EL (cell line): ENCODE data around the gene NT5DC1.

Experiments
- DNase-seq: peaks from one replicate; pipeline ENCODE4 v3.0.0-alpha.2; 2016

NT5DC1 gene

DNA sequence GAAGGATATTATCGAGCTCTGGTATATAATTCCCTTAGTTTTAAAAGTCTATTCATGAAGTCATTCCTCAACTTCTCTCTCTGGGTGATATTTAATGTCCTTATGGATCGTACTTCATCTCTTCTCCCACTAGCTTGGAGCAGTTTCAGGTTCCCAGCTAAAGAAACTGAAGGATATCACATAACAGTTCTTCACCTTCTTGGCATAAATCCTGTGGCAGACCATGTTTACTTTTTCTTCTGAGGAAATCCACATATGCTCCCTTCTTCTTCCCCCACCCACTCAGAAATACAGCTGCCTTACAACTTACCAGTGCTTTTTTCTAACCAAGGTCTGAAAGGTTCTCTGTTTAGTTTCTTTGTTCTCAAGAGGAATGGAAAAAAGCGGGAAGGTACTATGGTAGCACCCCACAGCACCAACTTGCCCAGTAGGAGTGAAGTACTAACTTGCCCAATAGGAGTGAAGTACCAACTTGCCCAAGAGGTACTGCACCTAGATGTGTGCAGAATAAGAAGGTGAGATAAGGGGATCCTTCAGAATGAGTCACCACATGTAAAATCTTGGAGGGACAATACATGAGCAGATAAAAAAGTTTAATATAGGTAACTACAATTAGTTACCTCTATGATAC, 100.1 kb downstream of the NT5DC1 start:
- no peak for DNase-seq

DNA sequence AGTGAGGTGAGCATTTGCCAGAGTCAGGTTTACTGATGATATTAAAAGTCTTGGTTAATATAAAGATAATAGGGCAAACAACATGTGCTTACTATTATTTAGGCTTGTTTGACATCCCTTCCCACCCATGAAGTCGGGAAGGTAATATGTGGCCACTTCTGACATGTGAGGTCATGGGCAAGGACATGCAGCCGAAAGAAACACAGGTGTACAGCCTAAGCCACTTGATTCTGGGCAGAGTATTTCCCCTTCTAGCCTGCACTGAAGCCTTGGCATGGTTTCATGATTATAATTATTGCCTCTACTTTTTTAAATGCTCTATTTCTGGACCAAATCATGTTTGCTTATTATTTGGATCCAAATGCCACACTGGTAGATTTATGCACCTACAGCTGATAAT, 100.9 kb downstream of the NT5DC1 start:
- DNase-seq = no peak

DNA sequence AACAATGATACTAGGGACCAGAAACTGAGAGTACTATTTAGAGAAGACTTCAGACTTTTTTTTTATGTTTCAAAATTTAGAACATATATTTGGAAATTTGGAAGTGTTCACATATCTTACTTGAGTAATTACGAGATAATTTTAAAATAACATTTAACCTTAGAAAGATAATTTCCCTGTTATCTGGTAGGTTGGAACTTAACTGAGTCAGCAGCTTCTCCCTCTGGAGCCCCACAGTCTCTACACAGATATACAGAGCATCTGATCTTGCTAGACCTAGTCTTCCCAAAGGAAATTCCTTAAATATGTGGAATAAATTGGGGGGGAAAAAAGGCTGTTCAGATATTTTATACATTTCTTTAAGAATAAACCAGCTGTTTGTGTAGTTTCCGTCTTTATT, 104.6 kb downstream of the NT5DC1 start:
- DNase-seq = peak; percentile 6

DNA sequence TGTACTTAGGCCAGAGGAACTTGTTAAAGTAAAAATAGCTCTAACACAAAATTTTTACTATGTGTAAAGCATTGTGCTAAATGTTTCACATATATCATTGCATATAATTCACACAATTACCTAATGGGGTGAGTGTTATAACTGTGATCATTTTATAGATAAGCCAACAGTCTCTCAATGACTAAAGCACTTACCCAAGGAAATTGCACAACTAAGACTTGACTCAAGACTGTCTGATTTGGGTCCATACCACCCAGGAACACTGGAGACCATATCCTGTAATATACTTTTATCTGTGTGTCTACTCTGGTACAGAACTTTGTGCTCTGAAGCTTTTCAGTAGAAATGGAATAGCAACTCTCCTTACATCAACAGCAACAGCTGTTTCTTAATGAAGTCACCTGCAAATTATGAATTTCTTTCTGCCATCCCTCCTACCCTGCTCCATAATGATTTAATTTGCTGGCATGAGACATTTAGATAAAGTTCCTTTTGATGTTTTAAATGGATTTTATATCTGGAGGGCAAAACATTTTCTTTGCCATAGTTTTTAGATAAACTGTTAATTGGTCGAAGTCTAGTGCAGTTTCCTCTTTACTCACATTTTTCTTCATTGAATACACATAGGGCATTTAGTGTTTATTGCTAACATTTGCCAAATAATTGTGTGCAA, 105.7 kb downstream of the NT5DC1 start:
- peak; percentile 46 for DNase-seq

DNA sequence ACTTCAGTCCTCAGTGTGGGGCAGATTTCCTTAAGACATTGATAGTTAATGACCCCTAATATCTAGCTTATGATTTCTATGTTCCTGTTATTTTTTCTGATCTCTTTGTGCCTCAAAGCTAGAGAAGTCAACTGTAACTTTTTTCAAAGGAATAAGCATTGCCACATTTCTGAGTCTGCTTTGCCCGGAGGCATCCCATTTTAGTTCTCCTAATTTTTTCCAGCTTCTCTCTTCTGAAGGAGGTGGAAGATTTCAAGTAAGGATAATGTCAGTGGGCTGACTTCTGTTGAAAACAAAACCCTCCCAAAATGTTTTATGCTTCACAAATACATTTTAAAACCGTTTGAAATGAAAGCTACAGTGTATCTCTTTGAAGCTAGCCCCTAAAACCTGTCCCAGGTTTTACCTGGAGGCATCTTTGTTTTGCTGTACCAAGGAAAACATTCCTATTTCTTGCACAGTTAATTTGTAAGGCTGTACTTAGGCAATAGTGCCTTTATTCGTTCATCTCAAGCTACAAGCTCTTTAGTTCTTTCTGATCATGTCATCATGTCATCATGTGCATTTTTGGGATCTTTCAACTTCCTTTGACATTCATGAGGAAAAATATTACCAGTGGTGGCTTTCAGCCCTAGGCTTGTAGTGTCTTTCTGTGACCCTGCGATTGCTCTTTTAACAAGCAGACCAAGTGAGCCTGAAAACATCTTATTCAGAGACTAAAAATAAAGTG, 107.6 kb downstream of the NT5DC1 start:
- no peak for DNase-seq

DNA sequence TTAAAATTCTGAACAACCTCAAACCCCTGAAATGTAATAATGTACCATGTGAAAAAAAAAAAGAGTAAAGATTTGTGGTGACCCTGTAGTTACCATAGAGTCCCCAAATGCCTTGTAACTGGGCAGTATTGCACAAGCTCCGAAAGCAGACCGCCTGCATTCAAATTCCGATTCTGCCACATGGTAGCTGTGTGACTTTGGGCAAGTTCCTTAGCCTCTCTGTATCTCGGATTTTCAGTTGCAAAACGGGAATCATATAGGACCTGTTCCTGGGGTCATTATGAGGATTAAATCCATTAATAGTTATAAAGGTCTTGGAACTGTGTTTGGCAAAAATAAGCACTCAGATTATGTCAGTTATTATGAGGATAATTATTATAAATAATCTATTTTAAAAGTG, 109.7 kb downstream of the NT5DC1 start:
- no peak for DNase-seq

DNA sequence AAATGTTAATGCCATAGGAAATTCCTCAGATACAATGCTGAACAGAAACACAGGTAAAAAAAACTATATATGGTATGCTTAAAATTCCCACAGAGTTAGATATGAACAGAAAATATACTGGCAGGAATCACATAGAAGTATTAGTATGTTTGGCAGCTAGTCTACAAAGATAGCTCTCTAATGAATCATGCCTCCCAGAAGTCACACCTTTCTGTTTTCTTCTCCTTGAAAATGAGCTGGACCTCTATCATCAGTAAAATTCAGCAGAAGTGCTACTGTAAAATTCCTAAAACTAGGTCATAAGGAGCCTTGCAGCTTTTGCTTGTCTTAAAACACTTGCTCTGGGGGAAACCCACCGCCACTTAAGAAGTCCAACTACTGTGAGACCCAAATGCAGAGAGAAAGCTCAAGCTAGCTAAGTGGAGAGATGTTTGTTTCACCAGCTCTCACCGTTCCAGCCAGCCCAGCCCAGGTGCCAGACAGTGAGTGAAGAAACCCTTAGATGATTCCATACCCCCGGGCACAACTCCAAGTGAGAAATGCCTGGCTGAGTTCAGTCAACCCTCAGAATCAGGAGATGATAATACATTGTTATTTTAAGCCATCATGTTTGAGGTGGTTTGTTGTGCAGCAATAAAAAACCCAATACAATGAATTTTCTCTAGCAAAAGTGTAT, 110.2 kb downstream of the NT5DC1 start:
- peak; percentile 69 for DNase-seq

DNA sequence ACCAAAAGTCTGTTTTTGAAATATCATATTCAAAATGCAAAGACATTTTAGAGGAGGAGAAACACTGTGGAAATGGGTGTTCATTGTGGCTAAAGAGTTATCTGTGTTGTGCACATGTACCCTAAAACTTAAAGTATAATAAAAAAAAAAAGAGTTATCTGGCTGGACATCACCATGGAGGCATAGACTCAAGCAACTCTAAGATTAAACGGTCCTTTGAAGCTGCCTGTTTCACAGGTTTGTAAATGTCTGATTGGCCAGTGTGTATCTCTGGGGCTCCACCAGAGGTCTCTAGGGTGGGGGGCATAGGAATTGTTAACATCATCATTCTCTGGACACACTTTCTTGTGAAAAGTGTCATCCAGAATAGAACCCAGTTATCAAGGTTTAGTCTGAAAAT, 114.0 kb downstream of the NT5DC1 start:
- no peak for DNase-seq

DNA sequence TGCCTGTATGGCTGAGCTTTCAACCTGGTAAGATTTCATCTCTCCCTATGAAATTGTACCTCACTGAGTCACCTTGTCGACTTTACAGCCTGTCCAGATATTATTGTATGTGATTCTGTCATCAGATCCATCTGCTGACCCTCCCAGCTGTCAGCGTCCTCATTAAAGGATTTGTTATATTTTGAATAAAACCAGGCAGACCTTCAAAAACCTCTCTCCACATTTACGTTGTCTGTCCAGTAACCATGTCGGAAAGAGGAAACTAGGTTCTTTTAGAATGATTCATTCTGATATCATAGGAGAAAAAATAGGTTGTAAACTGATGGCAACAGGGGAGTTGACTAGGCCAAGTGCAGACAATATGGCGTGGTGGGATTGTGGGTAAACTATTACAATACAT, 114.8 kb downstream of the NT5DC1 start:
- DNase-seq = peak; percentile 21

DNA sequence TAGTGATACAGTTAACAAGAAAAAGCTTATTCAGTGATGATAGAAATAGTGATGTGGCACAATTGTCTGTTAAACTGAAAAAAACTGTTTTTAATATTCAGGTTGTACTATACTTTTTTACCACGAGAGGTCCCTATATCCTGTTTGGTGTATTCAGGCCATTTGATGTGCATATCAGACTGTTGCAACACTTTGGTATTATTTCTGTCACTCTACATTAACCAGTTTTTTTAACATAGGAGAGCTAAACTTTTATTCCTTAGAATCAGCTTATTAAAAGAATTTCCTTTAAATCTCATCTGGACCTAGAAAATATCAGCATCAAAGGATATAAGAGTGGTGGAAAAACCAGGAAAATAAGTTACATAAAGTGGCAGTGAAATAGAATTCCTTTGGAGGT, 116.4 kb downstream of the NT5DC1 start:
- DNase-seq = peak; percentile 53

DNA sequence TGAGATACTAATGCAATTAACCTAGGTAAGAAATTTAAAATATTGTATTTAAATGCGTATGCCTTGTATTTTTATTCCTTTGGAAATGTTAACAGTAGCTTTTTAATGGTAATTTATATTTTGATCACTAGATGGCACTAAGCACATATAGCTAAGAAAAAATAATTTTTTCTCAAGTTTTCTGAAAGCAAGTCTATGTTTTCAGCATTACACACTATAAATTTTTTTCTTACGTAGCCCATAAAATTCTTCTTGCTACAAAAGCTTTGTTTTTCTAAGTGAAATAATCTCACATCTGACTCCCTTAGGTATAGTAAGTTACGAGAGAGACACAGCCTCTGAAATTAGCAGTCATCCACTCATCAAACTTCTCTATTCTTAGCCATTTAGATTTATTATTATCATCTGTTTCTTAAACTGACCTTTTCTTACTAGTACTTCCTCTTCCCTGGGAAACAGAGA, 117.5 kb downstream of the NT5DC1 start:
- DNase-seq = peak; percentile 21

DNA sequence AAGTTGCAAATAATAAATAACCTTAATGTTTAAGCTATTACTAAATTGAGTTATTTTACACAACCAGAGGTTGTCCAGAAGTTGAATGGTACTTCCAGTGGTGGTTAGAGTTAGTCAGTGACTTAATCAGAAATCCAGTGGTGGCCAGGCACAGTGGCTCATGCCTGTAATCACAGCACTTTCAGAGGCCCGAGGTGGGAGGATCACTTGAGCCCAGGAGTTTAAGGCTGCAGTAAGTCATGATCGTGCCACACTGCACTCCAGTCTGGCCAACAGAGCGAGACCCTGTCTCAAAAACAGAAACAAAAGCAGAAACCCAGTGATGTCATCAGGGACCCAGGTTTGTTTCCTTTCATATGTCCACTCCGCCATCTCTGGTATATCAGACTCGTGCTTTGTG, 118.2 kb downstream of the NT5DC1 start:
- no peak for DNase-seq

DNA sequence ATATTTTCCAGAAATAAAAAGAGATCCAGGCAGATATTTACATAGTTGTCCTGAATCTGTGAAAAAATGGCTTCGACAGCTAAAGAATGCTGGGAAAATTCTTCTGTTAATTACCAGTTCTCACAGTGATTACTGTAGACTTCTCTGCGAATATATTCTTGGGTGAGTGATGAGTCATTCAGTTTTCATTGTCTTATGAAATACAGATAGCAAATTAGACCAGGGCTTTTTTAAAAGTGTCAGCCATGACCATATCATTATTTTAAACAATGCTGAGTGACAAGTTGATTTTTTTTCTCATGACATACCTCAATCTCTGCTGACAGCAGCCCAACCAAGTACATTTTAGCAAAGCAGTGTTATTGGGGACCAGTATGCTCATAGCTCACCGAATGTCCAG, 120.4 kb downstream of the NT5DC1 start:
- peak; percentile 43 for DNase-seq

DNA sequence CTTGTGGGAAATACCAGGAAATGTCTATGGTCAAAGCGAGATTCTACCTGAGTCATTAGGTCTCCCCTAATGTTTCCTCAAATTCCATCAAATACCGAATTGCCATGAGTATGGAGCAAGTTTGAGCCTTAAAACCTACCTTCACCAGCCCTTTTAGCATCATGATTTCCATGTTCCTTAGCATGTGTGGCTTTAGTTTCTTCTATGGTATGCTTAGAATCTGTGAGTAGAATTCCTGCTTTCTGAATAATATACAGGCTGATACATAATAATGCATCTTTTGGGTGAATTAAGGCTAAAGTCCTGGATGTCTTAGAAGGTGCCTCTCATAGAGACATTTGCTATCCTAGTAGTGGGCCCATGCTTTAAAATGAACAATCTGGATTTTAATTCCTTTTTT, 121.3 kb downstream of the NT5DC1 start:
- peak; percentile 9 for DNase-seq

DNA sequence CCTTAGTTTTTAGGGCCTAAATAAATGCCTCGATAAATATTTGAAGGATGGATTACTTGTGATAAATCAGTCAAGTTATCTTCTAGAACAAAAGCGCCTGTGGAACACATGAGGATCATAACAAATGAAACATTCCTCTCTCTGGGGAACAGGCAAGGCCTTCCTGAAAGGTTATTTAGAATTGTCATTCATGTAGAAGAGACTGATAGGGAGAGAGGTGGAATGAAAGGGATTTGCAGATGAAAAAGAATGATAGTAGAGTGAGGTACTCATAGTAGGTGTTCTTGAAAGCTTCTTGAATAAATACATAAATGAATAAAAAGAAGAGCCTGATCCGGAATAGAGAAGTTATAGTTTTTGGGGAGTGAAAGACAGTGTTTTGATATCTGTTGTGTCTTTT, 122.7 kb downstream of the NT5DC1 start:
- DNase-seq = no peak

DNA sequence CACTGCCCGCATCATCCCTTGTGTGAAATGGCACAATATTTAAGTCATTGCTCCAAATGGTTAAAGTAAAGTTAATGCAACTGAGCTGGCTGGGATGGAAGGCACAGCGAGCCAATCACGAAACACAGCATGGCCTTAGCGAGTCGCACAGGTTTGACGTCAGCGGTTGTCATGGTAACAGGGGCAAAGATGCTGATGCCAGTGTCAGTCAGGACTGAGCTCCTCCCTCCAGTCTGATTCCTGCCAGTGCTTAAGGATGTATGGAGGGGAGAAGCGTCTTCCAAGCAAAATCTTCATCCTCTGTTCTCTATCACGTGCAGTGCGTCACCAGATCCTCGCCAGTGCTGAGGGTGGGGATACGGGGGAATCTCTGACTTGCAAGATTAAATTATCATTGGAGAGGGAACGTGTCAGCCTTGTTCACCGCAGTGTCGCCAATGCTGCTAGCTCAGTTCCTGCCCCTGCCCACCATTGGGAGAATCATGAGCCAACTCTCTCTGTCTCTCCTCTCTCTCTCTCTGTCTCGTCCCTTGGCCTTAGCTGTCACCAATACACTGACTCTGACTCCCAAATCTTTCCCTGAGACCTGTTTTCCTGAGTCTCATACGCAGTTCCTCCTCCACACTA, 128.7 kb downstream of the NT5DC1 start:
- peak; percentile 66 for DNase-seq

DNA sequence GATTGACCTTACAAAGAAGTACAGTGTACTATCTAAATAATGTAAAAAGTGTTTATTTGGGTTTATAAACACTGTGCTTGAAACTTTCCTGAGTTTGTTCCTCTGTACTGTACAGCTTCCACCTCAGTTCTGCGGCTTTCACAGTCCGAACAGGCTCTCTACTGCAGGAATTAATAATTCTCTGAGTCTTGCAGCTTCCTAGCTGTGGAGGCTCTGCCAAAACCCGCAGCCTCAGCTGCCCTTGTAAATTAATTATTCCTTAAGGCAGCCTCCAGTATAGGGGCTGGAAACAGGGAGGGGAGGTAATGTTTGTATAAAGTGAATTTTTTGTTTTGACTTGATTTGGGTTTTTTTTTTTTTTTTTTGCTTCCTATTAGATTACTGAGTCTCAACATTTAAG, 134.0 kb downstream of the NT5DC1 start:
- DNase-seq = no peak

DNA sequence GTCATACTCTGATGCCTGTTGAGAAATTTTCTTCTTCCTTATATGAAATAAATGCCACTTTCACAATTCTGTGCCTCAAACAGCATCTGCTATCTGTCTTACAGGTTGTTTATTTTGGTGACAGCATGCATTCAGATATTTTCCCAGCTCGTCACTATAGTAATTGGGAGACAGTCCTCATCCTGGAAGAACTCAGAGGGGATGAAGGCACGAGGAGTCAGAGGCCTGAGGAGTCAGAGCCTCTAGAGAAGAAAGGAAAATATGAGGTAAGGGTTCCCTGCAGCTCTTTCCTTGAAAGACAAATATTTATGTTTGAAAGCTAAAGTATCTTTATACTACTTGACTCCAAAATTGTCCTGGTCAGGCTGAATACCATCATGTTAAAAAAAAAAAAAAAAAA, 137.4 kb downstream of the NT5DC1 start:
- DNase-seq = no peak

DNA sequence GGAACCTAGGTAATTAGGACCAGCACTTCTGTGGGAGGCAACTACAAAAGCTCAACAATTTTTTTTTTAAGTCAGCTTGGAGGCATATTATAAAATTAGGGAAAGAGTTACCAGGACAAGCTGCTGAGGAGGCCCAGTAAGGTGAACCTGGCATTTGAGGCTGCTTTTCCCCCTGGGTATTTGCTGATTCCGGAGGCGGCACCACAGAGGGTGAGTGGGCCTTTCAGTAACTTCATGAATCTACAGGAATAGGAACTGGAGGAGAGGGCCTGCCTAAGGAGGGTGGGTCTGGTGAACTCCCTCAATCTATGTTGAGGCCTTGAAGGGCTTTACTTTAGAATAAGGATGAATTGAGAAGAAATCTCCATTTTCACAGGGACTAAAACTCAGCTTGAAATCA, 138.6 kb downstream of the NT5DC1 start:
- DNase-seq = no peak

DNA sequence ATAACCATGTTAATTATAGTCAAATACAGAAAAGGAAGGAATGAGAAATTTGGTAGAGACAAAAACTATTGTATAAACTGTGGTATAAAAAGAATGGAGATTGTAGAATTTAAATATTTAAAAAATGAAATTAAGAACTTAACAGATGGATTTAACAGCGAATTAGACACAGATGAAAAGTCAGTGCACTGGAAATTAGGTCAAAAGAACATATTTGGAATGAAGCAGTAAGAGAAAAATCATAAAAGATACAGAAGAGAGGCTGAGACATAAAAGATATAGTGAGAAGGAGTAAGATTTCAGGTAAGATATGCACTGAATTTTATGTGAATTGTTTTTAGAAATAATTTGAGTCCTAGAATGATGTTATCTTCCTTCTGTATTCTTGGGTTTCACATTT, 139.2 kb downstream of the NT5DC1 start:
- no peak for DNase-seq

DNA sequence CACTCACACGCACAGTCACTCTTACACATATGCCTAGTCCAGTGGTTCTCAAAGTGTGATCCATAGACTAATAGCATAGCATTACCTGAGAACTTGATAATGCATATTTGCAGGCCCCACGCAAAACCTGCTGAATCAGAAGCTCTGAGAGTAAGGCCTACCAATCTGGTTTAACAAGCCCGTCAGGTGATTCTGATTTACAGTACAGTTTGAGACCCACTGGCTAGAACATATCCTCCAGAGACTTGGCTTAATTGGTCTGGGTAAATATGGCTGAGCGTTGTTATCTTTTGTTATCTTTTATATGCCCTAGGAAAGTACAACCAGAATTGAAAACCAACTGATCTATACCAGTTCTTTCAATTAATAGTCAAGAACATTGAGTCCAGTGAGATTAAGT, 143.6 kb downstream of the NT5DC1 start:
- no peak for DNase-seq

DNA sequence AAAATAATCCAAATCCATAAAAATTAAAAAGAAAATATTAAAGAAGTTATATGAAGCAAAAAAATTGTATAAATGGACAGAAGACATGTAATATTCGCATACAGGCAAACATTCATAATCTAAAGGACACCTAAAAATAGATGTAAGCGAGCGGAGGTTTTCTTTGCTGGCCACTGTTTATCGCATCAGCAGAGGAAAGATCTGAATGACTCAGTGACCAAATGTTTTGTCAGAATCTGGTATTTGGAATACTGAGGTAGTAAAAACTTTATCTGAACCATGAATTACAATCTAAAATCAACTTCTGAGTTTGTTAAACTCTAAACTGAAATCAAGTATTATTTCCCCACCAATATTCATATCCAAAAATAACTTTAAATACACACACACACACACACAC, 145.4 kb downstream of the NT5DC1 start:
- peak; percentile 65 for DNase-seq

DNA sequence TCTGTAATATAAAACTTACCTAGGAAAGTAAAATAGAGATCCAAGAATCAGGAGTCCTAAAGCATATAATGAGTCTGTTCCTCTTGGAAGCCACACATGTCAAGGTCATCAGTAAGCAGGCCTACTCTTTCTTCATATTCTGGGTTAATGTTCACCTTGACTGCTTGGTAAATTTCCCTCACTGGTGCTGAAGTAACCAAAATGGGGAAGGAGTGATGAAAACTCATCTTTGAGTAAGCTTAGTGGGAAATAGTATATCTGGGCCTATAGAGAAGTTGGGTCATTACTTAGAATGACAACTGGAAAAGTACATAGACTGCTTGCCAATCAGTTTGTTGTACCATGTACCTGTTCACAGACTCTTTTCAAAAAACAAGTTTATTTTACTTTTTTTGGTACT, 146.6 kb downstream of the NT5DC1 start:
- no peak for DNase-seq
